Activated B cell treated with CpG ODN at 0.5 μM for 24 hours (primary cell): ENCODE measurements around the gene TDO2. TPM values are rescaled to one million over a fixed set of nuclear protein-coding genes. Genes with fewer than 3 reads are reported as not detected.

ENCODE experiments used
- ATAC-seq: fragments of 200-7000 bp; cut with Tn5 transposase; one replicate; pipeline ENCODE4 v1.10.0; 2021; ENCODE audit warnings: low read depth, mild to moderate bottlenecking, moderate library complexity
- CTCF ChIA-PET: fragments of 350-600 bp; sonication (Branson Sonifier 250); formaldehyde crosslinking; loops from one replicate; lab custom pipeline; 2021; ENCODE audit warnings: antibody characterized with exemption; lab: Charles Lee
- POLR2A ChIA-PET: fragments of 350-600 bp; sonication (Branson Sonifier 250); formaldehyde crosslinking; loops from one replicate; lab custom pipeline; 2021; ENCODE audit warnings: antibody characterized with exemption; lab: Charles Lee
- DNase-seq: peaks from one replicate; pipeline ENCODE4 v3.0.0; 2022
- H3K27ac Mint-ChIP-seq: one replicate; pipeline ENCODE4 v1.8.0; 2020; ENCODE audit warnings: mixed read lengths
- H3K27me3 Mint-ChIP-seq: one replicate; pipeline ENCODE4 v1.8.0; 2021; ENCODE audit warnings: mixed read lengths
- H3K36me3 Mint-ChIP-seq: one replicate; pipeline ENCODE4 v1.8.0; 2021; ENCODE audit warnings: low read depth, mixed read lengths
- H3K4me1 Mint-ChIP-seq: one replicate; pipeline ENCODE4 v1.8.0; 2021; ENCODE audit warnings: mixed read lengths
- H3K4me3 Mint-ChIP-seq: one replicate; pipeline ENCODE4 v1.8.0; 2020; ENCODE audit warnings: mild to moderate bottlenecking, mixed read lengths
- H3K9me3 Mint-ChIP-seq: one replicate; pipeline ENCODE4 v1.8.0; 2020; ENCODE audit warnings: mixed read lengths
- intact Hi-C: fragments of 100-400 bp; cut with micrococcal nuclease; formaldehyde crosslinking; loops from one replicate; pipeline ENCODE4 v1.15.1; 2024
- total RNA-seq: library from RNA; stranded (reverse); gene quantifications from 2 replicates; pipeline ENCODE4 v1.2.3, GENCODE V29; 2022
- TF ChIP-seq, protein P1 (sequence below): fragments of 200-600 bp; IDR thresholded peaks from one replicate; pipeline ENCODE4 v1.8.0; 2022; ENCODE audit warnings: antibody characterized with exemption, mild to moderate bottlenecking

TDO2 gene
- total RNA-seq, 1 donor from 2014 or later = not detected

DNA sequence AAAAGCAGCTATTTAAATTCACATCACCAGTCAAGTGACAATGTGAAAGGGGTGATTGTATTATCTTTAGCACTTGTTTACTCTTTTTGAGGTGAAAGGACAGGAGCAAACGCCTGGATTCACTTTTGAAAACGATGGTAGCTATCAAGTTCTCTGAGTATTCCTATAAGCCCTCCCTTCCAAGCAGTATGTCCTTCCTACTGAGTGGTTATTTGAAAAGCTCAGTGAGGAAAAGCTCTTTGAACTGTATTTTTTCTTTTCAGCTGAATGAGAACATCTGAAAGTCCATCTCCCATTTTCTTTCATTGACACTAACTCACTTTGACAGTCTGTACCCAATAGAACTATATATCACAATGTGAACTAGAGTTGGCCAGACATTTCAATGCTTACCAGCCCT is 59.3 kb downstream of the TDO2 start:
- ChIA-PET CTCF (no interaction called here), POLR2A (no interaction called here)
- TF ChIP-seq, protein P1, sequence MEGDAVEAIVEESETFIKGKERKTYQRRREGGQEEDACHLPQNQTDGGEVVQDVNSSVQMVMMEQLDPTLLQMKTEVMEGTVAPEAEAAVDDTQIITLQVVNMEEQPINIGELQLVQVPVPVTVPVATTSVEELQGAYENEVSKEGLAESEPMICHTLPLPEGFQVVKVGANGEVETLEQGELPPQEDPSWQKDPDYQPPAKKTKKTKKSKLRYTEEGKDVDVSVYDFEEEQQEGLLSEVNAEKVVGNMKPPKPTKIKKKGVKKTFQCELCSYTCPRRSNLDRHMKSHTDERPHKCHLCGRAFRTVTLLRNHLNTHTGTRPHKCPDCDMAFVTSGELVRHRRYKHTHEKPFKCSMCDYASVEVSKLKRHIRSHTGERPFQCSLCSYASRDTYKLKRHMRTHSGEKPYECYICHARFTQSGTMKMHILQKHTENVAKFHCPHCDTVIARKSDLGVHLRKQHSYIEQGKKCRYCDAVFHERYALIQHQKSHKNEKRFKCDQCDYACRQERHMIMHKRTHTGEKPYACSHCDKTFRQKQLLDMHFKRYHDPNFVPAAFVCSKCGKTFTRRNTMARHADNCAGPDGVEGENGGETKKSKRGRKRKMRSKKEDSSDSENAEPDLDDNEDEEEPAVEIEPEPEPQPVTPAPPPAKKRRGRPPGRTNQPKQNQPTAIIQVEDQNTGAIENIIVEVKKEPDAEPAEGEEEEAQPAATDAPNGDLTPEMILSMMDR = no peak
- DNase-seq (no peak), ATAC-seq (no peak)
- Mint-ChIP-seq H3K27me3 (peaks cover 6% of the 10 kb centered on the region), H3K27ac (no peak overlapping the region), H3K4me1 (no peaks in the 10 kb centered on the region), H3K4me3 (no peak overlapping the region), H3K9me3 (no peaks in the 10 kb centered on the region), H3K36me3 (no peaks in the 10 kb centered on the region)
- intact Hi-C loops = no loop called here

GRCh38 chr4:155964016-155964891 is 60.8 kb downstream of the TDO2 start:
- Mint-ChIP-seq H3K9me3 (peaks cover 3% of the 10 kb centered on the region), H3K4me3 (no peak overlapping the region), H3K36me3 (no peaks in the 10 kb centered on the region), H3K27ac (no peak overlapping the region), H3K4me1 (no peaks in the 10 kb centered on the region), H3K27me3 (no peaks in the 10 kb centered on the region)
- TF ChIP-seq, protein P1 = no peak
- ATAC-seq (no peak), DNase-seq (no peak)
- intact Hi-C loops = no loop called here
- CTCF ChIA-PET = no interaction called here
- POLR2A ChIA-PET = no interaction called here

DNA sequence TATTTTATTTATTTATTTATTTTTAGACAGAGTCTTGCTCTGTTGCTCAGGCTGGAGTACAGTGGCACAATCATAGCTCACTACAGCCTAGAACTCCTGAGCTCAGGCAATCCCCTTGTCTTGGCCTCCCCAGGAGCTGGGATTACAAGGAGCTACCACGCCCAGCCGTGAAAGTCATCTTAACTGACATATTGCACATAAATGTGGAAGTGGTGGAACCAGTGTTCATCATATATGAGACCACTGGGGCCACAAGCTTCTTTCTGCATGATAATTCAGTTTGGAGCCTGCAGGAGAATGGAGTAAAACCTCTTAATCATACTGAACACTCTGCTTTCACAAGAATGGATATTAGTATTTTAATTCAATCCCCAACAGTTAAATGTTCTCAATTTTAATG is 62.7 kb downstream of the TDO2 start:
- Mint-ChIP-seq H3K9me3 (peaks cover 3% of the 10 kb centered on the region), H3K36me3 (no peaks in the 10 kb centered on the region), H3K27me3 (no peaks in the 10 kb centered on the region), H3K27ac (no peak overlapping the region), H3K4me1 (no peaks in the 10 kb centered on the region), H3K4me3 (no peak overlapping the region)
- CTCF ChIA-PET = no interaction called here
- DNase-seq (no peak), ATAC-seq (no peak)
- TF ChIP-seq, protein P1 = no peak
- POLR2A ChIA-PET = no interaction called here
- intact Hi-C loops = no loop called here

DNA sequence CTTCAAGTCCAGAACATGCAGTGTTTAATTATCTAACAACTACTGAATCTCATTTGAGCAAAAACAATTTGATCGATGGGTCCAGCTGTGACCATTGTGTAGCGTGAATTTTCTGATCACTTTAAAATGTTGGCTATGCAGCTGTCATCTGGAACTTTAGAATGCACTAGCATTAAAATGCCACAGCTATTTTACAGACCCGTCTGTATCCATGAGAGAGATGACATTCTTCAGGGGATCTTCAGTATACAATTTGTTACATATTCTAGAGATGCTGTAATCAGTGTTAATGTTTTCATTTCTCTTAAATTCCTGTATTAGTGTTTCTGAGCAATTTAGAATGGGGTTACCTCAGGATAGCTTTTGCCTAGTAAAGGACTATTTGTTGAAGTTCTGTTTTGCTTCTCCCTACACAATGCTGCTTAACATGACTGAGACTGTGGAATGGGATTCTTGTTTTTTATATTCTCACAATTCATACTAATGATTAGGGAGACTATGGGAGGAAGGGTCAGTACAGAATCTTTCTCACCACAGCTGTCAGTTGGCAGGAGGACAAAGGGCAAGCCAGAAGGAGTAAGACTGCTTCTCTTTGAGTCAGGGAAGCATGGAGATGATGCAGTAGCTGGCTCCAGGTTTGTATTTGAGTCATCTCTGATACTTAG is 63.4 kb downstream of the TDO2 start:
- ChIA-PET CTCF (no interaction called here), POLR2A (no interaction called here)
- Mint-ChIP-seq H3K4me3 (no peak overlapping the region), H3K9me3 (peaks cover 3% of the 10 kb centered on the region), H3K27me3 (no peaks in the 10 kb centered on the region), H3K4me1 (no peaks in the 10 kb centered on the region), H3K27ac (no peak overlapping the region), H3K36me3 (no peaks in the 10 kb centered on the region)
- no peak for DNase-seq
- ATAC-seq = no peak
- intact Hi-C loops = no loop called here
- TF ChIP-seq, protein P1 = no peak

Other genes starting within 250 kb of the TDO2 start
- gene GUCY1A1, start 236.8 kb upstream of the TDO2 start, total RNA-seq = 0.51 and 0.71 TPM in 2 replicates
- gene GUCY1B1, start 144.7 kb upstream of the TDO2 start, total RNA-seq = 0.22 and 0.39 TPM in 2 replicates
- gene ASIC5, start 37.4 kb upstream of the TDO2 start, total RNA-seq = not detected in 2 replicates
- 12.6 and 12.9 TPM in 2 replicates for gene CTSO, start 50.2 kb downstream of the TDO2 start, total RNA-seq